ENCODE measurements around the gene MYO9A. TPM values are rescaled to one million over a fixed set of nuclear protein-coding genes. Genes with fewer than 3 reads are reported as not detected.

Gene MYO9A
- total RNA-seq: 41.8 to 46.0 TPM (median 42.0 TPM) in 3 replicates
- long read RNA-seq, partial matches to known transcripts: 3 of 11 reads
- long read RNA-seq, other reads (novel, unspliced or antisense): 8 of 11 reads

- peak; percentile 63 for TF ChIP-seq CTCF (IDR thresholded peaks at IDR 0.05)
- peak within 1 kb of the TSS; percentile 99 for H3K27ac Mint-ChIP-seq (ENCODE audit: unreplicated experiment)
- peak within 1 kb of the TSS; percentile 96 for H3K4me3 Mint-ChIP-seq (ENCODE audit: unreplicated experiment)
- no peaks in the 10 kb centered on the region for H3K9me3 Mint-ChIP-seq (ENCODE audit: low read depth)
- peaks cover 42% of the 10 kb centered on the region for H3K4me1 Mint-ChIP-seq (ENCODE audit: low read depth)
- H3K36me3 Mint-ChIP-seq (ENCODE audit: low read depth): no peaks in the 10 kb centered on the region
- no peaks in the 10 kb centered on the region for H3K27me3 Mint-ChIP-seq (ENCODE audit: low read depth)
- DNase-seq (ENCODE audit: low spot score): peak; percentile 98
These were observed at the start of gene MYO9A, which contains the start of gene SENP8 for GRCh38 chr15:72118017-72118978. Gene MYO9A (minus strand): TSS chr15:72118150. CDS start chr15:72046563, 71,587 bp downstream. Gene SENP8 (plus strand): TSS chr15:72118403. CDS start chr15:72139624, 21,221 bp downstream.

- Mint-ChIP-seq H3K27ac (ENCODE audit: unreplicated experiment) (no peak overlapping the region), H3K27me3 (ENCODE audit: low read depth) (peaks cover 2% of the 10 kb centered on the region), H3K36me3 (ENCODE audit: low read depth) (no peaks in the 10 kb centered on the region), H3K4me3 (ENCODE audit: unreplicated experiment) (no peak overlapping the region), H3K9me3 (ENCODE audit: low read depth) (no peaks in the 10 kb centered on the region), H3K4me1 (ENCODE audit: low read depth) (peaks cover 17% of the 10 kb centered on the region)
- TF ChIP-seq CTCF (IDR thresholded peaks at IDR 0.05): no peak
- no peak for DNase-seq (ENCODE audit: low spot score)
These were observed 49.5 kb upstream of the MYO9A start for GRCh38 chr15:72167445-72167844.

GRCh38 chr15:72166716-72167417 lies 48.9 kb upstream of the MYO9A start:
- Mint-ChIP-seq H3K36me3 (ENCODE audit: low read depth) (no peaks in the 10 kb centered on the region), H3K27me3 (ENCODE audit: low read depth) (peaks cover 2% of the 10 kb centered on the region), H3K4me3 (ENCODE audit: unreplicated experiment) (no peak overlapping the region), H3K4me1 (ENCODE audit: low read depth) (peaks cover 17% of the 10 kb centered on the region), H3K9me3 (ENCODE audit: low read depth) (no peaks in the 10 kb centered on the region), H3K27ac (ENCODE audit: unreplicated experiment) (no peak overlapping the region)
- no peak for TF ChIP-seq CTCF (IDR thresholded peaks at IDR 0.05)
- no peak for DNase-seq (ENCODE audit: low spot score)

- no peak for TF ChIP-seq CTCF (IDR thresholded peaks at IDR 0.05)
- Mint-ChIP-seq H3K4me1 (ENCODE audit: low read depth) (peaks cover 10% of the 10 kb centered on the region), H3K27me3 (ENCODE audit: low read depth) (peaks cover 2% of the 10 kb centered on the region), H3K27ac (ENCODE audit: unreplicated experiment) (no peak overlapping the region), H3K4me3 (ENCODE audit: unreplicated experiment) (no peak overlapping the region), H3K9me3 (ENCODE audit: low read depth) (no peaks in the 10 kb centered on the region), H3K36me3 (ENCODE audit: low read depth) (no peaks in the 10 kb centered on the region)
- no peak for DNase-seq (ENCODE audit: low spot score)
These were observed 45.8 kb upstream of the MYO9A start for GRCh38 chr15:72163719-72164118.

GRCh38 chr15:72162569-72162968 lies 44.6 kb upstream of the MYO9A start:
- Mint-ChIP-seq H3K9me3 (ENCODE audit: low read depth) (no peaks in the 10 kb centered on the region), H3K4me3 (ENCODE audit: unreplicated experiment) (no peak overlapping the region), H3K27ac (ENCODE audit: unreplicated experiment) (no peak overlapping the region), H3K36me3 (ENCODE audit: low read depth) (no peaks in the 10 kb centered on the region), H3K27me3 (ENCODE audit: low read depth) (peaks cover 2% of the 10 kb centered on the region), H3K4me1 (ENCODE audit: low read depth) (no peaks in the 10 kb centered on the region)
- TF ChIP-seq CTCF (IDR thresholded peaks at IDR 0.05): no peak
- no peak for DNase-seq (ENCODE audit: low spot score)

Data from chondrocyte (in vitro differentiated cells).